ENCODE measurements around the gene CACNG8. TPM values are rescaled to one million over a fixed set of nuclear protein-coding genes. Genes with fewer than 3 reads are reported as not detected.

CACNG8 gene
- total RNA-seq, 4 donors from 2014 or later, result not detected

DNA sequence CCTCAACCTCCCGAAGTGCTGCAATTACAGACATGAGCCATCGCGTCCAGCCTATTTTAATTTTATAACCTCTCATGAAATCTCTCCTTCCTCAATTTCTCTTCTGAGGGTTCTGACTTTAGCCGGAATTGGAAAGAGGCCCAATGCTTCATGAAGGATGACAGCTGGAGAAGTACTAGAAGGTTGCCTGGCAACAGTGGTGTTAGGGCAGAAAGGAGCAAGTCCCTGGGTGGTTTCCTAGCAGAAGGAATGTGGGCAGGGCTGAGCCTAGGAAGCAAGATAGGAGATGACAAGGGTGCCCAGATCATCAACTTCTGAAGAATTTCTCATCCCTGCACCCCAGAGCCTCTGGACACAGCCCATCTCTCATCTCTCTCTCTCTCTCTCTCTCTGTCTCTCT is 54.5 kb downstream of the CACNG8 start:
- TF ChIP-seq CTCF (IDR thresholded peaks at IDR 0.05), result no peak
- DNase-seq (ENCODE audit: low spot score), result no peak
- ATAC-seq (ENCODE audit: low FRiP score), result no peak

DNA sequence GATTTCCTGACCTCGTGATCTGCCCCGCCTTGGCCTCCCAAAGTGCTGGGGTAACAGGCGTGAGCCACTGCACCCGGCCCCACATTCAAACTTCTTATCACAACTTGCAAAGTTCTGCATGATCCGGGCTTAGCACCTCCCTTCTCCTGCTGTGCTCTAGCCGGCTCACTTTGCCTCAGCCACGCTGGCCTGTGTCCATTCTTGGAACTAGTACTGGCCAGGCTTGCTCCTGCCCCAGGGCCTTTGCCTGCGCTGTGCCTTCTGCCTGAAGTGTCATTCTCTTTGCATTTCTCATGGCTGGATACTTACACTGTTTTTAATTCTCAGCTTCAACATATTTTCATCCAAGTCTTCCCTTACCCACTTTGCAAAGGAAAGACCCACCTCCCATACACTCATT is 58.6 kb downstream of the CACNG8 start:
- ATAC-seq (ENCODE audit: low FRiP score), result no peak
- no peak for DNase-seq (ENCODE audit: low spot score)
- TF ChIP-seq CTCF (IDR thresholded peaks at IDR 0.05), result no peak

- TF ChIP-seq CTCF (IDR thresholded peaks at IDR 0.05), result no peak
- no peak for DNase-seq (ENCODE audit: low spot score)
- ATAC-seq (ENCODE audit: low FRiP score), result no peak
These were observed 59.2 kb downstream of the CACNG8 start for GRCh38 chr19:54021932-54022331.

DNA sequence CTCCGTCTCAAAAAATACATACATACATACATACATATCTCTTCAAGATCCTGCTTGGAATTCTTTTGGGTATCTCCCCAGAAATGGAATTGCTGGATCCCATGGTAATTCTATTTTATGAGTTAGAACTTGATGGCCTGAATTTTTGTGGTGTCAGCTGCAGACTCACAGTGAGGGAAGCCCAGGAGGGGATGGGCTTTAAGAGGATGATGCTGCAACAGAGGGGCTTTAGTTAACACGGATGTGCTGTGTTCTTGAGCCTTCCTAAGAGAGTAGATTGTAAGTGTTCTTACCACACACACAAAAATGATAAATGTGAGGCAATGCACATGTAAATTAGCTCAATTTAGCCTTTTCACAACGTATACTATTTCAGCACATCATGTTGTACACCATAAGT is 60.5 kb downstream of the CACNG8 start:
- no peak for DNase-seq (ENCODE audit: low spot score)
- TF ChIP-seq CTCF (IDR thresholded peaks at IDR 0.05), result no peak
- no peak for ATAC-seq (ENCODE audit: low FRiP score)

- no peak for ATAC-seq (ENCODE audit: low FRiP score)
- no peak for TF ChIP-seq CTCF (IDR thresholded peaks at IDR 0.05)
- DNase-seq (ENCODE audit: low spot score), result no peak
These were observed 61.9 kb downstream of the CACNG8 start for GRCh38 chr19:54024660-54025059.

- no peak for TF ChIP-seq CTCF (IDR thresholded peaks at IDR 0.05)
- no peak for DNase-seq (ENCODE audit: low spot score)
These were observed 63.9 kb downstream of the CACNG8 start for GRCh38 chr19:54026656-54027055.

DNA sequence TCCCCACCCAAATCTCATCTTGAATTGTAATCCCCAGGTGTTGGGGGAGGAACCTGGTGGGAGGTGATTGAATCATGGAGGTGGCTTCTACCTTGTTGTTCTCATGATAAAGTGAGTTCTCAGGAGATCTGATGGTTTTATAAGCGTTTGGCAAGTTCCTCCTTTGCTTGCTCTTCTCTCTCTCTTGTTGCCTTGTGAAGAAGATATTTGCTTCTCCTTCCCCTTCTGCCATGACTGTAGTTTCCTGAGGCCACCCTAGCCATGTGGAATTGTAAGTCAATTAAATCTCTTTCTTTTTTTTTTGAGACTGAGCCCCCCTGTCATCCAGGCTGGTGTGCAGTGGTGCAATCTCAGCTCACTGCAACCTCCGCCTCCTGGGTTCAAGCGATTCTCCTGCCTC is 66.6 kb downstream of the CACNG8 start:
- no peak for TF ChIP-seq CTCF (IDR thresholded peaks at IDR 0.05)
- no peak for DNase-seq (ENCODE audit: low spot score)
- no peak for ATAC-seq (ENCODE audit: low FRiP score)

More at GRCh38 chr19:54026656-54027055, 63.9 kb downstream of the CACNG8 start:
- ATAC-seq (ENCODE audit: low FRiP score), result no peak

Measured in omental fat pad (tissue), 4 donors.